ENCODE measurements around the gene SLC12A6.
"Not testable (repeated sequence)": the region's sequence is repeated elsewhere in the genome, so short reads cannot be mapped to it uniquely, and the experiment has no call there.

The SLC12A6 gene

DNA sequence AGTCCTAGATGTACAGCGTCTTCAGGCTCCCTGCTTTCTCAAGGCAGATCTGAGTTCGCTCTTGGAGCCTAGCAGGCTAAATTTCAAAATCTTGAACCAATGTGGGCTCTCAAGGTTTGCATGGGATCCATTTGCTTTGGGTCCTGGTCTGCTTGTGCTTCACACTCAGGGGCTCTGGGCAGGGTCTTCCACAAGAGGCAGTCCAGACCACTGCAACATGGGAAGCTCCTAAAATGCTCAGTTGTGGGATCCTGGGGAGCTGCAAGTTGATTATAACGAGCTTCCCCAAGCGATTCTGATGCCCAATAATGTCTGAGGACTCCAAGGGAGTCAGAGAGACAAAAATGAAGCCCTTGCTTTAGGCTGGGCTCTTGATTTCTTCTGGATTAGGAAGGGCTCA is 12.2 kb upstream of the SLC12A6 start:
- DNase-seq (ENCODE audit: low read depth in 1 of 2, low spot score in 1 of 2): no peak
- in situ Hi-C loops (cut with HindIII; ENCODE audit: low pct_unique_long_range_greater_than_20kb, low sequenced_read_pairs): no loop called here
- TF ChIP-seq JUND (IDR thresholded peaks at IDR 0.05; ENCODE audit: low read depth): no peak

- TF ChIP-seq JUND (IDR thresholded peaks at IDR 0.05; ENCODE audit: low read depth): no peak
Observed at GRCh38 chr15:34348735-34349300, 11.2 kb upstream of the SLC12A6 start.

DNA sequence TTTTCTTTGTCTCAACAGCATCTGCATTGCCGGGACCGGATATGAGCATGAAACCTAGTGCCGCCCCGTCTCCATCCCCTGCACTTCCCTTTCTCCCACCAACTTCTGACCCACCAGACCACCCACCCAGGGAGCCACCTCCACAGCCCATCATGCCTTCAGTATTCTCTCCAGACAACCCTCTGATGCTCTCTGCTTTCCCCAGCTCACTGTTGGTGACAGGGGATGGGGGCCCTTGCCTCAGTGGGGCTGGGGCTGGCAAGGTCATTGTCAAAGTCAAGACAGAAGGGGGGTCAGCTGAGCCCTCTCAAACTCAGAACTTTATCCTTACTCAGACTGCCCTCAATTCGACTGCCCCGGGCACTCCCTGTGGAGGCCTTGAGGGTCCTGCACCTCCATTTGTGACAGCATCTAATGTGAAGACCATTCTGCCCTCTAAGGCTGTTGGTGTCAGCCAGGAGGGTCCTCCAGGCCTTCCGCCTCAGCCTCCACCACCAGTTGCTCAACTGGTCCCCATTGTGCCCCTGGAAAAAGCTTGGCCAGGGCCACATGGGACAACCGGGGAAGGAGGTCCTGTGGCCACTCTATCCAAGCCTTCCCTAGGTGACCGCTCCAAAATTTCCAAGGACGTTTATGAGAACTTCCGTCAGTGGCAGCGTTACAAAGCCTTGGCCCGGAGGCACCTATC is 10.5 kb upstream of the SLC12A6 start:
- no peak for TF ChIP-seq JUND (IDR thresholded peaks at IDR 0.05; ENCODE audit: low read depth)
- DNase-seq (ENCODE audit: low read depth in 1 of 2, low spot score in 1 of 2): no peak
- in situ Hi-C loops (cut with HindIII; ENCODE audit: low pct_unique_long_range_greater_than_20kb, low sequenced_read_pairs): no loop called here

More at GRCh38 chr15:34348735-34349300, 11.2 kb upstream of the SLC12A6 start:
- in situ Hi-C loops (cut with HindIII; ENCODE audit: low pct_unique_long_range_greater_than_20kb, low sequenced_read_pairs): no loop called here
- no peak for DNase-seq (ENCODE audit: low read depth in 1 of 2, low spot score in 1 of 2)

DNA sequence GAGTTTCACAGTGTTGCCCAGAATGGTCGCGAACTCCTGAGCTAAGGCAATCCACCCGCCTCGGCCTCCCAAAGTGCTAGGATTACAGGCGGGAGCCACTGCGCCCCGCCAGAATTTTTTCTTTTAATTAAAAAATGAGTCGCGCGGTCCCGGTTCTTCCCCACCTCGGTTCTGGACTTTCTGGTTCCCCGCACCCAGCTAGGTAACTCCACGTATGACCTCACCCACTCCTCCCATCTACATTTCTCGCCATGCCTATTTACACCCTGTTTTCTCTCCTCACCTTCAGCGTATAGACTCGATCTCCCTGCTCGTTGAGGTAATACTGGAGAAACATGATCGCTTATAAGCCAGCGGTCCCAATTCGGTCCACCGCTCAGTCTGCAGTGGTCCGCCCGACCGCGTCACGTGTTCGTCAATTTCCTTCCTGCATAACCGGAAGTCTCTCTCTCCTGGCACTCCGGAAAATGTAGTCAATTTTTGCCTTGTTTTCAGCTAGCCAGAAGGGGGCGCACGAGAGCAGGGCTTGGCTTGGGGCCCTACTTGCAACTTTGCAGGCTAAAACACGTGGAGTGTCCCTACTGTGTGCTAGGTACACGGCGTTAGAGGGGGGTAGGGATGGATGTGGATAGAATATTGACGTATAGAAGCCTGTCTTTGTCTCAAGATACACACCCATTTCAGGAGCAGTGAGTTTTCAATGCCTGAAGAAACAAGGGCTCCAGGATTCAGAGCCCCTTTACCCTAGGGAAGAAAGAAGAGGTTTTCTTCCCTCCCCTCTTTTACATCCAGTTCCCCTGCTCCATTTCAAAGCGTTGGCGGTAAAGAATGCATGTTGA is 5.4 kb upstream of the SLC12A6 start, which contains the start of the genes NOP10 and NUTM1:
Gene NOP10, minus strand, starts transcription at position 400 of the 839 bp plus-strand sequence. Its CDS starts 63 bp downstream, at position 337.
Gene NUTM1, plus strand, starts transcription at position 579 of the 839 bp plus-strand sequence. CDS start 382 bp downstream, outside the sequence.
- DNase-seq (ENCODE audit: low read depth in 1 of 2, low spot score in 1 of 2): peak; percentile 46 to 94
- in situ Hi-C loops (cut with HindIII; ENCODE audit: low pct_unique_long_range_greater_than_20kb, low sequenced_read_pairs): no loop called here
- TF ChIP-seq JUND (IDR thresholded peaks at IDR 0.05; ENCODE audit: low read depth): no peak

GRCh38 chr15:34342213-34342736 is 4.7 kb upstream of the SLC12A6 start:
- in situ Hi-C loops (cut with HindIII; ENCODE audit: low pct_unique_long_range_greater_than_20kb, low sequenced_read_pairs); DNase-seq (ENCODE audit: low read depth in 1 of 2, low spot score in 1 of 2): not testable (repeated sequence)

GRCh38 chr15:34341381-34342212 is 4.0 kb upstream of the SLC12A6 start:
- DNase-seq (ENCODE audit: low read depth in 1 of 2, low spot score in 1 of 2): no peak
- TF ChIP-seq JUND (IDR thresholded peaks at IDR 0.05; ENCODE audit: low read depth): no peak
- in situ Hi-C loops (cut with HindIII; ENCODE audit: low pct_unique_long_range_greater_than_20kb, low sequenced_read_pairs): no loop called here

DNA sequence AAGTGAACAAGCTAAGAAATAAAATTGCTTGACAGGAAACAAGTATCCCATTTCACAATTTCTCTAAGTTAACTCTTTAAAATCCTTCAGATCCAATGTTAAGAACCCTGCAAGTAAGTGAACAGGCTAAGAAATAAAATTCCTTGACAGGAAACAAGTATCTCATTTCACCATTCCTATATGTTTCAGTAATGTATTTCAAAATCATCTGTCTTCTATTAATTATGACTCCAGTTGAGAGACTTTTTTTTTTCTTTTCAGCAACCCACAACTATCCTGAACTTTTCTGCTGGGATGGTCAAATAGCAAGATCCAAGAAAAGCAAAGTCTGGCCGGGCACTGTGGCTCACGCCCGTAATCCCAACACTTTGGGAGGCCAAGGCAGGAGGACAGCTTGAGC is 2.4 kb upstream of the SLC12A6 start:
- DNase-seq (ENCODE audit: low read depth in 1 of 2, low spot score in 1 of 2): no peak
- TF ChIP-seq JUND (IDR thresholded peaks at IDR 0.05; ENCODE audit: low read depth): no peak
- in situ Hi-C loops (cut with HindIII; ENCODE audit: low pct_unique_long_range_greater_than_20kb, low sequenced_read_pairs): no loop called here

DNA sequence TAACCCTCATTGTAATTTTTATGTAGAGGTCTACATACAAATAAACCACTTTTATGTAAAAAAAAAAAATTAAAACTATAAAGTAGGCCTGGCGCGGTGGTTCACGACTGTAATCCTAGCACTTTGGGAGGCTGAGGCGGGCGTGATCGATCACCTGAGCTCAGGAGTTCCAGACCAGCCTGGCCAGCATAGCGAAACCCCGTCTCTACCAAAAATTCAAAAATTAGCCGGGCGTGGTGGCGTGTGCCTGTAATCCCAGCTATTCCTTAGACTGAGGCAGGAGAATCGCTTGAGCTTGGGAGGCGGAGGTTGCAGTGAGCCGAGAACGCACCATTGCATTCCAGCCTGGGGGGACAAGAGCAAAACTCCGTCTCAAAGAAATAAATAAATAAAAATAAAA is 766 bp upstream of the SLC12A6 start:
- in situ Hi-C loops (cut with HindIII; ENCODE audit: low pct_unique_long_range_greater_than_20kb, low sequenced_read_pairs): no loop called here
- TF ChIP-seq JUND (IDR thresholded peaks at IDR 0.05; ENCODE audit: low read depth): no peak
- no peak for DNase-seq (ENCODE audit: low read depth in 1 of 2, low spot score in 1 of 2)

GRCh38 chr15:34336991-34337556 is 507 bp downstream of the SLC12A6 start:
- DNase-seq (ENCODE audit: low read depth in 1 of 2, low spot score in 1 of 2): no peak
- in situ Hi-C loops (cut with HindIII; ENCODE audit: low pct_unique_long_range_greater_than_20kb, low sequenced_read_pairs): no loop called here
- TF ChIP-seq JUND (IDR thresholded peaks at IDR 0.05; ENCODE audit: low read depth): no peak

- TF ChIP-seq JUND (IDR thresholded peaks at IDR 0.05; ENCODE audit: low read depth): no peak
- no peak for DNase-seq (ENCODE audit: low read depth in 1 of 2, low spot score in 1 of 2)
- in situ Hi-C loops (cut with HindIII; ENCODE audit: low pct_unique_long_range_greater_than_20kb, low sequenced_read_pairs): no loop called here
Observed at GRCh38 chr15:34336231-34336990, 1.2 kb downstream of the SLC12A6 start.
